Activated naive CD4-positive, alpha-beta T cell treated with anti-CD3 and anti-CD28 coated beads for 36 hours (primary cell): ENCODE results near the gene PNLDC1. TPM values are rescaled to one million over a fixed set of nuclear protein-coding genes. Genes with fewer than 3 reads are reported as not detected.

Experiments used
- CTCF ChIA-PET: fragments of 350-600 bp; sonication (Branson Sonifier 250); formaldehyde crosslinking; loops from one replicate; lab custom pipeline; 2021; ENCODE audit warnings: antibody characterized with exemption; lab: Charles Lee
- DNase-seq: peaks from one replicate; pipeline ENCODE4 v3.0.0-alpha.2; 2020
- H3K27ac Mint-ChIP-seq: one replicate; pipeline ENCODE4 v1.8.0; 2021; ENCODE audit warnings: mild to moderate bottlenecking, mixed read lengths
- H3K27me3 Mint-ChIP-seq: one replicate; pipeline ENCODE4 v1.8.0; 2021; ENCODE audit warnings: low read depth, mixed read lengths
- H3K36me3 Mint-ChIP-seq: one replicate; pipeline ENCODE4 v1.8.0; 2021; ENCODE audit warnings: low read depth, mixed read lengths
- H3K4me1 Mint-ChIP-seq: one replicate; pipeline ENCODE4 v1.8.0; 2021; ENCODE audit warnings: low read depth, mixed read lengths
- H3K4me3 Mint-ChIP-seq: one replicate; pipeline ENCODE4 v1.8.0; 2021; ENCODE audit warnings: mild to moderate bottlenecking, moderate library complexity, mixed read lengths
- H3K9me3 Mint-ChIP-seq: one replicate; pipeline ENCODE4 v1.8.0; 2021; ENCODE audit warnings: mixed read lengths
- intact Hi-C: fragments of 100-400 bp; cut with micrococcal nuclease; formaldehyde crosslinking; loops from one replicate; pipeline ENCODE4 v1.15.1; 2023
- total RNA-seq, 2 experiments: library from RNA; stranded (reverse); gene quantifications; one replicate each; pipeline ENCODE4 v1.2.3, GENCODE V29; 2021

PNLDC1 gene
- total RNA-seq, 2 experiments from 2014 or later, result 0.40 TPM; not detected in 1

- peaks cover 35% of the 10 kb centered on the region for H3K4me1 Mint-ChIP-seq
- CTCF ChIA-PET, result interaction anchor here (0.6 to 1.4 kb wide), 2 partner anchors 35 to 70 kb away, joined by 3 to 5 read pairs; no protein-coding TSS in a partner anchor
- DNase-seq, result no peak
- intact Hi-C loops, result loop anchor here (2.0 to 10.0 kb wide), 3 partner anchors 20 to 1116 kb away; partner anchors contain the start of genes DYNLT1 and EZR
- peaks cover 43% of the 10 kb centered on the region for H3K36me3 Mint-ChIP-seq
- no peaks in the 10 kb centered on the region for H3K9me3 Mint-ChIP-seq
- peak overlapping the region; percentile 96 for H3K27ac Mint-ChIP-seq
- no peaks in the 10 kb centered on the region for H3K27me3 Mint-ChIP-seq
- H3K4me3 Mint-ChIP-seq, result peak overlapping the region; percentile 96
Measured at GRCh38 chr6:159761129-159761872, 38.8 kb upstream of the PNLDC1 start.

GRCh38 chr6:159761873-159762680 lies 38.0 kb upstream of the PNLDC1 start, which contains the start of gene ACAT2:
Gene ACAT2, plus strand, starts transcription at chr6:159762045. Its CDS starts 43 bp downstream, at chr6:159762088.
- H3K27ac Mint-ChIP-seq, result peak within 1 kb of the TSS; percentile 96
- no peaks in the 10 kb centered on the region for H3K9me3 Mint-ChIP-seq
- H3K27me3 Mint-ChIP-seq, result no peaks in the 10 kb centered on the region
- intact Hi-C loops, result loop anchor here (1.0 to 10.0 kb wide), 6 partner anchors 21 to 1117 kb away; partner anchors contain the start of genes DYNLT1, EZR, SOD2 and TCP1
- peaks cover 42% of the 10 kb centered on the region for H3K4me1 Mint-ChIP-seq
- H3K36me3 Mint-ChIP-seq, result peaks cover 42% of the 10 kb centered on the region
- peak; percentile 97 for DNase-seq
- peak within 1 kb of the TSS; percentile 96 for H3K4me3 Mint-ChIP-seq
- CTCF ChIA-PET, result interaction anchor here (1.4 kb wide), 1 partner anchor 71 kb away, joined by 5 read pairs; no protein-coding TSS in a partner anchor

- peaks cover 43% of the 10 kb centered on the region for H3K36me3 Mint-ChIP-seq
- H3K27ac Mint-ChIP-seq, result peak overlapping the region; percentile 96
- H3K4me3 Mint-ChIP-seq, result peak overlapping the region; percentile 96
- H3K9me3 Mint-ChIP-seq, result no peaks in the 10 kb centered on the region
- peak; percentile 30 for DNase-seq
- CTCF ChIA-PET, result interaction anchor here (0.7 kb wide), 1 partner anchor 312 kb away, joined by 3 read pairs; no protein-coding TSS in a partner anchor
- peaks cover 41% of the 10 kb centered on the region for H3K4me1 Mint-ChIP-seq
- H3K27me3 Mint-ChIP-seq, result no peaks in the 10 kb centered on the region
- intact Hi-C loops, result loop anchor here (1.0 to 10.0 kb wide), 5 partner anchors 27 to 1118 kb away; partner anchors contain the start of genes DYNLT1, EZR, SOD2 and TCP1
Measured at GRCh38 chr6:159762681-159763293, 37.3 kb upstream of the PNLDC1 start.

GRCh38 chr6:159766906-159767305 lies 33.2 kb upstream of the PNLDC1 start:
- intact Hi-C loops, result loop anchor here (10.0 kb wide), 1 partner anchor 1122 kb away; the partner anchor contains the start of gene DYNLT1
- peaks cover 2% of the 10 kb centered on the region for H3K9me3 Mint-ChIP-seq
- no peak overlapping the region for H3K4me3 Mint-ChIP-seq
- no peaks in the 10 kb centered on the region for H3K27me3 Mint-ChIP-seq
- no peak for DNase-seq
- no peak overlapping the region for H3K27ac Mint-ChIP-seq
- peaks cover 52% of the 10 kb centered on the region for H3K36me3 Mint-ChIP-seq
- CTCF ChIA-PET, result interaction anchor here (1.5 kb wide), 1 partner anchor 74 kb away, joined by 3 read pairs; the partner anchor contains the start of gene SOD2
- peaks cover 37% of the 10 kb centered on the region for H3K4me1 Mint-ChIP-seq

- peak; percentile 43 for DNase-seq
- H3K4me3 Mint-ChIP-seq, result no peak overlapping the region
- H3K27me3 Mint-ChIP-seq, result no peaks in the 10 kb centered on the region
- peak overlapping the region; percentile 54 for H3K27ac Mint-ChIP-seq
- intact Hi-C loops, result loop anchor here (10.0 kb wide), 1 partner anchor 1125 kb away; the partner anchor contains the start of gene DYNLT1
- peaks cover 2% of the 10 kb centered on the region for H3K9me3 Mint-ChIP-seq
- peaks cover 44% of the 10 kb centered on the region for H3K36me3 Mint-ChIP-seq
- CTCF ChIA-PET, result interaction anchor here (0.7 to 1.1 kb wide), 3 partner anchors 10 to 78 kb away, joined by 3 to 5 read pairs (median 3); partner anchors contain the start of gene WTAP
- peaks cover 30% of the 10 kb centered on the region for H3K4me1 Mint-ChIP-seq
Measured at GRCh38 chr6:159769470-159769869, 30.6 kb upstream of the PNLDC1 start.

GRCh38 chr6:159772196-159772595 lies 27.9 kb upstream of the PNLDC1 start:
- intact Hi-C loops, result no loop called here
- peaks cover 38% of the 10 kb centered on the region for H3K36me3 Mint-ChIP-seq
- H3K9me3 Mint-ChIP-seq, result peaks cover 2% of the 10 kb centered on the region
- H3K4me3 Mint-ChIP-seq, result no peak overlapping the region
- DNase-seq, result no peak
- CTCF ChIA-PET, result interaction anchor here (0.7 kb wide), 1 partner anchor 58 kb away, joined by 3 read pairs; no protein-coding TSS in a partner anchor
- H3K27ac Mint-ChIP-seq, result no peak overlapping the region
- H3K27me3 Mint-ChIP-seq, result no peaks in the 10 kb centered on the region
- H3K4me1 Mint-ChIP-seq, result peaks cover 17% of the 10 kb centered on the region

- Mint-ChIP-seq H3K27ac (peak overlapping the region; percentile 74), H3K4me3 (no peak overlapping the region), H3K9me3 (no peaks in the 10 kb centered on the region), H3K27me3 (no peaks in the 10 kb centered on the region), H3K36me3 (peaks cover 26% of the 10 kb centered on the region), H3K4me1 (peaks cover 13% of the 10 kb centered on the region)
- DNase-seq, result no peak
- CTCF ChIA-PET, result no interaction called here
- intact Hi-C loops, result no loop called here
Measured at GRCh38 chr6:159777240-159777904, 22.7 kb upstream of the PNLDC1 start.

DNA sequence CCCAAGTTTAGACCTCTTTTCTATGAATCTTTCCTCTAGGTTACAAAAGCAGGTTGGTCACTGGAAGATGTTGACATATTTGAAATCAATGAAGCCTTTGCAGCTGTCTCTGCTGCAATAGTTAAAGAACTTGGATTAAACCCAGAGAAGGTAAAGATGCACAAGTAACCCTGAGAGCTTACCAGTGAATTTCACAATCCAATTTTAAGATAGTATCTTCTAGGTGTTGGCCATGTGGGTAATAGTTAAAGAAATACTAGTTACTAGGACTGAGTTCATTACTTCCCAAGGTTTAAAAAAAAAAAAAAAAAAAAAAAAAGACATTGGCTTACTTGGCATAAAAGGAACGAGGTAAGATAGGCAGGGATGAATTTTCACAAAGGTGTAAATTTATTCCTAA lies 21.9 kb upstream of the PNLDC1 start:
- CTCF ChIA-PET, result no interaction called here
- H3K27me3 Mint-ChIP-seq, result no peaks in the 10 kb centered on the region
- intact Hi-C loops, result no loop called here
- no peak overlapping the region for H3K27ac Mint-ChIP-seq
- H3K4me3 Mint-ChIP-seq, result no peak overlapping the region
- H3K4me1 Mint-ChIP-seq, result peaks cover 21% of the 10 kb centered on the region
- DNase-seq, result no peak
- H3K9me3 Mint-ChIP-seq, result no peaks in the 10 kb centered on the region
- H3K36me3 Mint-ChIP-seq, result peaks cover 32% of the 10 kb centered on the region

DNA sequence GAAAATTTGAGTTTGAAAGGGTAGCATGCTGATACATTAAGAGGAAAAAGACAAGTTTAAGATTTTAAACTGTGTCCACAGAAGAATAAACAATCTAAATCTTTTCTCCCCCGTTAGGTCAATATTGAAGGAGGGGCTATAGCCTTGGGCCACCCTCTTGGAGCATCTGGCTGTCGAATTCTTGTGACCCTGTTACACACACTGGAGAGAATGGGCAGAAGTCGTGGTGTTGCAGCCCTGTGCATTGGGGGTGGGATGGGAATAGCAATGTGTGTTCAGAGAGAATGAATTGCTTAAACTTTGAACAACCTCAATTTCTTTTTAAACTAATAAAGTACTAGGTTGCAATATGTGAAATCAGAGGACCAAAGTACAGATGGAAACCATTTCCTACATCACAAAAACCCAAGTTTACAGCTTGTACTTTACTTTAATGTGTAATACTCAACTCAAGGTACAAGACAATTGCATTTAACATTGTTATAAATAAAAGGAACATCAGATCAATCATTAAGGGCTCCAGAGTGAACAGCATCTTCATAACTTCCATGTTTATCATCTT lies 21.5 kb upstream of the PNLDC1 start:
- peaks cover 24% of the 10 kb centered on the region for H3K4me1 Mint-ChIP-seq
- CTCF ChIA-PET, result no interaction called here
- H3K4me3 Mint-ChIP-seq, result no peak overlapping the region
- H3K36me3 Mint-ChIP-seq, result peaks cover 35% of the 10 kb centered on the region
- intact Hi-C loops, result loop anchor here (1.0 kb wide), 1 partner anchor 8 kb away; no protein-coding TSS in a partner anchor
- no peaks in the 10 kb centered on the region for H3K27me3 Mint-ChIP-seq
- no peak overlapping the region for H3K27ac Mint-ChIP-seq
- no peaks in the 10 kb centered on the region for H3K9me3 Mint-ChIP-seq
- no peak for DNase-seq

- Mint-ChIP-seq H3K4me3 (peak overlapping the region; percentile 99), H3K36me3 (peaks cover 65% of the 10 kb centered on the region), H3K9me3 (no peaks in the 10 kb centered on the region), H3K27ac (peak overlapping the region; percentile 98), H3K4me1 (peaks cover 64% of the 10 kb centered on the region), H3K27me3 (no peaks in the 10 kb centered on the region)
- CTCF ChIA-PET, result interaction anchor here (0.6 to 4.7 kb wide), 4 partner anchors 15 to 97 kb away, joined by 3 to 25 read pairs (median 4); partner anchors contain the start of gene SOD2
- DNase-seq, result peak; percentile 28
- intact Hi-C loops, result loop anchor here (5.0 kb wide), 1 partner anchor 36 kb away; no protein-coding TSS in a partner anchor
Measured at GRCh38 chr6:159788276-159788675, 11.8 kb upstream of the PNLDC1 start.
